ENCODE measurements around the gene FAIM.
"Not testable (repeated sequence)": the region's sequence is repeated elsewhere in the genome, so short reads cannot be mapped to it uniquely, and the experiment has no call there.

FAIM gene

GRCh38 chr3:138604106-138604595 lies 4.4 kb upstream of the FAIM start:
- not testable (repeated sequence) for DNase-seq

GRCh38 chr3:138609898-138610266 lies 1.3 kb downstream of the FAIM start:
- DNase-seq, result no peak

DNA sequence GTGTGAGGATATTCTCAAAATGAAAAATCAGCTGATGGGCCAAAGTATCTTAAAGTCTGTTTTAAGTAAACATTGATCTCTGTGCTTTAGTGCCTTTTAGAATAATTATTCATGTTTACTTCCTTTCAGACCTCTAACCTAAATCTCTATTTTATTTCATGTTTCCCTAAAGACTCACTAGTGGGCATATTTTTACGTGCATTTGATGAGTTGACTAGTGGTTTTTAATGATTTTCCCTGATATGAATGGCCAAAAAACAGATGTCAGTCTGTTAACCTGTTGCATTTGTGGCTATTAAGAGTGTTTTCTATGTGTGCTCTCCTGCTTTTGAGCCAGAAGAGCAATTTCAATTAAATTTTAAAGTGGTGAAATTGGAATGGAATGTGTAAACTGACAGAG lies 6.9 kb downstream of the FAIM start:
- DNase-seq, result no peak

DNA sequence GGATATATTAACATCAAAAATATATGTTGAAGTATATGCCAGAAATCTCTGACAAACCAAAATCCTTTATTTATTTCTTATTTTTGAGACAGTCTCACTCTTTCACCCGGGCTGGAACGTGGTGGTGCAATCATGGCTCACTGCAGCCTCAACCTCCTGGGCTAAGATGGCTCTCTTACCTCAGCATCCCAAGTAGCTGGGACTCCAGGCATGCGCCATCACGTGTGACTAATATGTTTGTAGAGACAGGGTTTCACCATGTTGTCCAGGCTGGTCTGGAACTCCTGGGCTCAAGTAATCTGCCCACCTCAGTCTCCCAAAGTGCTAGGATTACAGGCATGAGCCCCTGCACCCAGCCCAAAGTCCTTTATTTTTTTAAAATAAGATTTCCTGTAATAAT lies 11.9 kb downstream of the FAIM start:
- DNase-seq, result no peak

GRCh38 chr3:138624518-138624917 lies 15.9 kb downstream of the FAIM start:
- no peak for DNase-seq

- DNase-seq, result no peak
These were observed 17.3 kb downstream of the FAIM start for GRCh38 chr3:138625707-138626365.

DNA sequence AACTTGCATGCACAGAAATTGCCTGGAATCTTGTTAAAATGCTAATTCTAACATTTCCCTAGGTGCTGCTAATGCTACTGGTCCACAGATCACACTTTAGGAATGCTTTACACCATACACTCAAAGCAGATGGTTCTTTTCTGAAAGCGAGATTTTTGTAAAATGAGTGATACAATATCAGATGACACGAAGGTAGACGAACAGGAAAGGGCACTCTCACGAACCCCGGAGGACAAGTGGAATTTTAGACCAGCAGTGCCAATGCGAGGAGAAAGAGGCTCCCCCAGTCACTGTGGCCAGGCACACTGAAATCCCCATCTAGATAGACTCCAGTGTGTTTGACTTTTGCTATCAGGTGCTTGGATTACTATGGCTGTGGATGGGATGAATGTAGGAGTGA lies 21.0 kb downstream of the FAIM start:
- DNase-seq, result no peak

- DNase-seq, result no peak
These were observed 30.1 kb downstream of the FAIM start for GRCh38 chr3:138638641-138639040.

DNA sequence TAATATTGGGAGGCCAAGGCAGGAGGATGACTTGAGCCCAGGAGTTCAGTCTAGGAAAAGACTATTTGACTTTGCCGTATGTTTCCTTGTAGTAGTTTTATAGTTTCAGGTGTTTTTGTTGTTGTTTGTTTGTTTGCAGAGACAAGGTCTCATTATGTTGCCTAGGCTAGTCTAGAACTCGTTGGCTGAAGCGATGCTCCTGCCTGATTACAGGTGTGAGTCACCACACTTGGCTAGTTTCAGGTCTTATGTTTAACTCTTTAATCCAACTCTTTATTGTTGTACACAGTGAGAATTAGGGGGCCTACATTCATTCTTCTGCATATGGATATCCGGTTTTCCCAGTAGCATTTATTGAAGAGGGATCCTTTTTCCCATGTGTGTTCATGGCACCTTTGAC lies 32.0 kb downstream of the FAIM start:
- DNase-seq, result no peak

GRCh38 chr3:138642226-138642926 lies 33.8 kb downstream of the FAIM start:
- no peak for DNase-seq

DNA sequence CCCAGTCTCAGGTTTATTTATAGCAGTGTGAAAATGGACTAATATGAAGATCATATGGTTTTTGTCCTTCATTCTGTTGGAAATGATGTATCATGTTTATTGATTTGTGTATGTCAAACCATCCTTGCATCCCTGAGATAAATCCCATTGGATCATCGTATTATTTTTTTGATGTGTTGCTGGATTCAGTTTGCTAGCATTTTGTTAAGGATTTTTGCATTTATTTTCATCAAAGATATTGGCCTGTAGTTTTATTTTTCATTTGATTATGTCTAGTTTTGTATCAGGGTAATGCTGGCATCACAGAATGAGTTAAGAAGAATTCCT lies 34.3 kb downstream of the FAIM start:
- no peak for DNase-seq

- no peak for DNase-seq
These were observed 37.4 kb downstream of the FAIM start for GRCh38 chr3:138646008-138646407.

GRCh38 chr3:138646513-138646912 lies 37.9 kb downstream of the FAIM start:
- no peak for DNase-seq

GRCh38 chr3:138649134-138649533 lies 40.6 kb downstream of the FAIM start:
- DNase-seq, result no peak

DNA sequence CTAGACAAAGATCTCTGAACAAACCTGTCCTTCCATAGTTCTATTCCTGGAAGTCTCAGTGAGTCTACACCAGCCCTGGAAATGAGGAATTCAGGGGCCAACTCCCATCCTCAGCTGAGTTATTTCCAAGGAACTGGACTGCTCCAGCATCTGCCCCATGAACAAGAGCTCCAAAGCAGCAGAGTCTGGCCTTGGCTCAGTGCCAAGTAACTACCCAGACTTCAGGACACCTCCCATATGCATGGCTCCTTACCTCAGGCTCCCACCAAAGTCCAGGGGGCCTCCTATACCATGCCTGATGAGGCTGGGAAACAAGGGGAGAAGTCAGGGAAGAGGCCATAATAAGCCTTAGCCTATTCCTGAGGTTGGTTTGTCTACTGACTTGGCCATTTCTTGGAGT lies 45.0 kb downstream of the FAIM start:
- DNase-seq, result no peak

GRCh38 chr3:138657508-138657907 lies 48.9 kb downstream of the FAIM start:
- DNase-seq, result no peak

GRCh38 chr3:138668107-138668506 lies 59.5 kb downstream of the FAIM start:
- no peak for DNase-seq

GRCh38 chr3:138670407-138670806 lies 61.8 kb downstream of the FAIM start:
- no peak for DNase-seq

DNA sequence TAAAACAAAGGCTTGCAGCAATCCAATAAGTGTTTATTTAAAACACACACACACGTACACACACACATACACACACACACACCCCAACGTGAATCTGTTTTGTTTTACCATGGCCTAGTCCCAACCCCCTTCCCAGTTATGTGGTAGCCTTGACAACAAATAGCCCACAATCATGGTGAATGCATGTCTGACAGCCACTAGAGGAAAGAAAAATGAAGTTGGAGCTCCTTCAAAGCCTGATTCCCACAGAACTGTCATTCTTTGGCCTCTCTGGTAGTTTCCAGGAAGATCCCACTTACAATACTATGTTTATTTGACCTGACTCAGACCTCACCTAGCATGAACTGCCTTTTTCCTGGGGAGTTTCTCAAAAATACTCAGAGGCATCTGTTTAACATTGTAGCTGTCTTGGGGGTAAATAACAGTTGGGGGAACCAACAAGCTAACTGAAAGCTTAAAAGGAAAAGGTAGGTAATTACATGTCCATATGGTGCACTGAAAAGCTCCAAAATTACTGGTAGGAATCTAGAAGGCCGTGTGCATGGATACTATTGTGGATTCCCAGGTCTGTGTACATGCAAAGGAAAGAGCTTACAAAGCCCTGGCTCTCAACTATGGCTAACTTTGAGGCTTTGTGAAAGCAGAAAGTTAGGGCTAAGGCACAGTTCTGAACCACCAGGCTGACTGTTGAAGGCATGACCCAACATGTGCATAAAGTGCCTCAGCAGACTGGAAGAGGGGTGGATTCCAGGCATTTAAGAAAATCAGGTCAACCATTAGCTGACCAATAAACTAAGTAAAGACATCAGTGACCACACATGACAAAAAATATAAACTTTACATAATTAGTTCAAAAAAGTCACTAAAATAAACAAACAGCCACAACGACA lies 65.3 kb downstream of the FAIM start:
- no peak for DNase-seq

DNA sequence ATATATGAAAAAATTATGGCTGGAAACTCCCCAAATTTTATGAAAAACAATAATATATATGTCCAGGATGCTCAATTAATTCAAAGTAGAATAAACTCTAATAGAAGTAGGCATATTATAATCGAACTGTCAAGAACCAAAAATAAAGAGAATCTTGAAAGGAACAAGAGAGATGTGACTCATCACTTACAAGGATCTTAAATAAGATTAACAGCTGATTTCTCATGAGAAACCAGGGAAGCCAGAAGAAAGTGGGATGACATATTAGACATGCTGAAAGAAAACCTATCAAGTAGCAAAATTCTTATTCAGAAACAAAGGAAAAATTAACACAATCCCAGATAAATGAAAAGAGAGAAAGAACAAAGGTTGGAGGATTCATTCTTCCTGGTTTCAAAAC lies 66.8 kb downstream of the FAIM start:
- DNase-seq, result no peak

- DNase-seq, result no peak
These were observed 69.5 kb downstream of the FAIM start for GRCh38 chr3:138678086-138678485.

DNA sequence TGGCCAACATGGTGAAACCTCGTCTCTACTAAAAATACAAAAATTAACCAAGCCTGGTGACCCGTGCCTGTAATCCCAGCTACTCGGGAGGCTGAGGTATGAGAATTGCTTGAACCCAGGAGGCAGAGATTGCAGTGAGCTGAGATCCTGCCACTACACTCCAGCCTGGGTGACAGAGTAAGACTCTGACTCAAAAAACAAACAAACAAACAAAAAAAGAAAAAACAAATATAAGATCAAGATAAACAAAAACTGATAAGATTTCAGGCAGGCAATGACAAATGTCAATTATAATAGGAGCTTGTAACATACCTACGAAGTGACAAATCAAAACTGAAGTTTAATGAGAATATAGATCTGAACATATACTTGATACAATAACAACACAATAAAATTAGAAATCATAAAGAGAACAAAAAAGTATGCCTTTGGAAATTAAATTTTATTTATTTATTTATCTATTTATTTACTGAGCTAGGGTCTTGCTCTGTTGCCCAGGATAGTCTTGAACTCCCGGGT lies 70.4 kb downstream of the FAIM start:
- DNase-seq, result no peak

DNA sequence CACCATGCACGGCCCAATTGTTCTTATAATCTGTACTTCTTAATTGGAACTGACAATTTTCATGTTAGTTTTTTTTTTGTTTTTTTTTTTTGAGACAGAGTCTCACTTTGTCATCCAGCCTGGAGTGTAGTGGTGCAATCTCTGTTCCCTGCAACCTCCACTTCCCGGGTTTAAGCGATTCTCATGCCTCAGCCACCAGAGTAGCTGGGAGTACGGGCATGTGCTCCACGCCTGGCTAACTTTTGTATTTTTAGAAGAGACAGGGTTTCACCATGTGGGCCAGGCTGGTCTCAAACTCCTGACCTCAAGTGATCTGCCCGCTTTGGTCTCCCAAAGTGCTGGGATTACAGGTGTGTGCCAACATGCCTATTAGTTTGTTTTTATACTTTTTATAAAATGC lies 72.4 kb downstream of the FAIM start:
- DNase-seq, result not testable (repeated sequence)

Measured in NCI-H1930 (cell line).